Psoas muscle (tissue), 8 donors: ENCODE results near the gene ADAMTS15. TPM values are rescaled to one million over a fixed set of nuclear protein-coding genes. Genes with fewer than 3 reads are reported as not detected.

ENCODE experiments used
- ATAC-seq, 4 donors: fragments of 200-7000 bp; cut with Tn5 transposase; one replicate each; pipeline ENCODE4 v1.9.1; 2020; ENCODE audit warnings: moderate library complexity in 3 of 4, mild to moderate bottlenecking in 2 of 4
- DNase-seq, 2 donors: peaks; one replicate each; pipeline ENCODE4 v3.0.0-alpha.2; 2020
- H3K27ac ChIP-seq: fragments of 200-600 bp; one replicate; pipeline ENCODE4 v1.8.0; 2022
- H3K27me3 ChIP-seq, 3 donors: fragments of 200-600 bp in 1 of 3; one replicate each; pipeline versions ENCODE4 v1.6.1 to v1.8.0; 2013 to 2022; ENCODE audit warnings: low read length in 2 of 3, mild to moderate bottlenecking in 2 of 3, moderate library complexity in 1 of 3; ENCODE audit not compliant: insufficient read depth in 3 of 3
- H3K36me3 ChIP-seq, 2 donors: fragments of 200-600 bp in 1 of 2; one replicate each; pipeline versions ENCODE4 v1.6.1 to v1.8.0; 2013 to 2022; ENCODE audit warnings: low read depth in 1 of 2, mild to moderate bottlenecking in 1 of 2, moderate library complexity in 1 of 2; ENCODE audit not compliant: insufficient read depth in 1 of 2
- H3K4me1 ChIP-seq: fragments of 200-600 bp; one replicate; pipeline ENCODE4 v1.8.0; 2022
- H3K4me3 ChIP-seq: fragments of 200-600 bp; one replicate; pipeline ENCODE4 v1.8.0; 2022; ENCODE audit warnings: mild to moderate bottlenecking
- H3K9me3 ChIP-seq: fragments of 200-600 bp; one replicate; pipeline ENCODE4 v1.8.0; 2022
- CTCF ChIP-seq: fragments of 200-600 bp; IDR thresholded peaks from one replicate; pipeline ENCODE4 v1.8.0; 2022; ENCODE audit warnings: antibody characterized with exemption
- WGBS, 3 donors: extraction: QIAGEN DNeasy Blood & Tissue Kit; methylation state at CpG; one replicate each; pipeline versions ENCODE4 v1.1.6 to v1.1.7; 2013; 5-methylcytosine and 5-hydroxymethylcytosine counted together
- intact Hi-C, 2 donors: fragments of 100-400 bp; cut with DNase I; formaldehyde crosslinking; loops; one replicate each; pipeline versions ENCODE4 v1.11.0 to v1.14.2; 2022
- polyA plus RNA-seq, 3 donors: library from polyadenylated mRNA; stranded (reverse); fragments of 200-250 nt; gene quantifications; one replicate each; pipeline ENCODE4 v1.2.3, GENCODE V29; 2013
- total RNA-seq, 4 donors: library from RNA; stranded (reverse); fragmentation: NEBNext Ultra II Directional in 2 of 4; extraction: Animal tissue kit (Norgen Biotek cat#: 25700) in 2 of 4; gene quantifications; one replicate each; pipeline versions ENCODE4 v1.2.1 to v1.2.4, GENCODE V29; 2021 to 2023
- donor health status: healthy with polysubstance abuse.
- donor health status: DM: no; HTN: no; CAD: no; lungs with moderate emphysema.
- donor health status: Bipolar disorder and iron deficiency.
- donor health status: healthy.
- donor health status: DM: yes; HTN: yes; CAD: no.
- donor health status: DM: no; HTN: no; CAD: no.
- donor health status: DM: no; HTN: no; CAD: no.
- donor health status: DM: yes; HTN: yes; CAD: no.

Gene ADAMTS15
- total and polyA plus RNA-seq, 7 donors, result 0.66 to 3.1 (median 1.6) TPM

- no peaks in the 10 kb centered on the region for H3K9me3 ChIP-seq
- 48 to 59% (median 50%) methylated on average over 2 of the region's 2 CpGs for WGBS, 3 donors
- intact Hi-C loops, result no loop called here
- H3K4me3 ChIP-seq, result no peak overlapping the region
- DNase-seq, result no peak
- no peak for TF ChIP-seq CTCF
- H3K27ac ChIP-seq, result peak overlapping the region; percentile 54
- ATAC-seq, result no peak
- H3K27me3 ChIP-seq, result no peaks in the 10 kb centered on the region
- no peaks in the 10 kb centered on the region for H3K36me3 ChIP-seq
- peaks cover 29% of the 10 kb centered on the region for H3K4me1 ChIP-seq
Observed at GRCh38 chr11:130402570-130402969, 45.9 kb upstream of the ADAMTS15 start.

GRCh38 chr11:130403271-130403804 is 45.1 kb upstream of the ADAMTS15 start:
- no peak for TF ChIP-seq CTCF
- ATAC-seq (peak; percentile 79 to 90 (median 82)), DNase-seq (peak; percentile 49 to 62)
- WGBS, 3 donors, result 19 to 30% (median 23%) methylated on average over 11 of the region's 11 CpGs
- intact Hi-C loops, result no loop called here
- Histone ChIP-seq H3K4me1 (peaks cover 29% of the 10 kb centered on the region), H3K9me3 (no peaks in the 10 kb centered on the region), H3K27me3 (no peaks in the 10 kb centered on the region), H3K36me3 (no peaks in the 10 kb centered on the region), H3K27ac (peak overlapping the region; percentile 54), H3K4me3 (no peak overlapping the region)

- H3K27ac ChIP-seq, result peak overlapping the region; percentile 54
Observed at GRCh38 chr11:130403967-130404366, 44.5 kb upstream of the ADAMTS15 start.

GRCh38 chr11:130404727-130405126 is 43.7 kb upstream of the ADAMTS15 start:
- no peak for ATAC-seq
- Histone ChIP-seq H3K27ac (no peak overlapping the region), H3K36me3 (no peaks in the 10 kb centered on the region), H3K9me3 (no peaks in the 10 kb centered on the region), H3K4me1 (peaks cover 29% of the 10 kb centered on the region), H3K27me3 (peaks cover 0 to 3% (median 0%) of the 10 kb centered on the region in 3 donors), H3K4me3 (no peak overlapping the region)
- no peak for DNase-seq
- intact Hi-C loops, result no loop called here
- no peak for TF ChIP-seq CTCF
- WGBS, 3 donors, result 56 to 73% (median 65%) methylated on average over 5 of the region's 5 CpGs

More at GRCh38 chr11:130403967-130404366, 44.5 kb upstream of the ADAMTS15 start:
- no peaks in the 10 kb centered on the region for H3K9me3 ChIP-seq
- TF ChIP-seq CTCF, result no peak
- intact Hi-C loops, result no loop called here
- peaks cover 29% of the 10 kb centered on the region for H3K4me1 ChIP-seq
- WGBS, 3 donors, result 65 to 75% (median 65%) methylated on average over 3 of the region's 3 CpGs
- DNase-seq (no peak), ATAC-seq (no peak)
- no peaks in the 10 kb centered on the region for H3K27me3 ChIP-seq
- H3K36me3 ChIP-seq, result no peaks in the 10 kb centered on the region
- H3K4me3 ChIP-seq, result no peak overlapping the region

- intact Hi-C loops, result no loop called here
- H3K4me1 ChIP-seq, result peaks cover 28% of the 10 kb centered on the region
- H3K27me3 ChIP-seq, result peaks cover 0 to 3% (median 0%) of the 10 kb centered on the region in 3 donors
- DNase-seq (no peak), ATAC-seq (no peak)
- H3K36me3 ChIP-seq, result no peaks in the 10 kb centered on the region
- 88 to 91% (median 88%) methylated on average over 11 of the region's 11 CpGs for WGBS, 3 donors
- no peak overlapping the region for H3K27ac ChIP-seq
- H3K4me3 ChIP-seq, result no peak overlapping the region
- no peak for TF ChIP-seq CTCF
- no peaks in the 10 kb centered on the region for H3K9me3 ChIP-seq
Observed at GRCh38 chr11:130405428-130405827, 43.0 kb upstream of the ADAMTS15 start.
